ENCODE data around the gene GNB1.

DNA sequence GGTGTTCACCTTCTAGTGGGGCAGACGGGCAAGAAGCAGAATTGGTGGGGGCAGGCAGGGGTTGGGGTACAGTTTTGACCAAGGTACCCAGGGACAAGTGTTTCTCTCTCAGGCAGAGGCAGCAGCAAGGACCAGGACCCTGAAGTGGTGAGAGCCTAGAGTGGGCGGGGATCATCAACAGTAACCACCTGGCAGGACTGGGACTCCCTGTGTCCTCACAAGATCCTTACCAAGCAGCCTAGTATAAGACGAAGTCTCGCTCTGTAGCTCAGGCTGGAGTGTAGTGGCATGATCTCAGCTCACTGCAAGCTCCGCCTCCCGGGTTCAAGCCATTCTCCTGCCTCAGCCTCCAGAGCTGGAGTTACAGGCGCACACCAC, 109.4 kb downstream of the GNB1 start:
- no peak for TF ChIP-seq GABPA (IDR thresholded peaks at IDR 0.05; ENCODE audit: low read depth)
- TF ChIP-seq SMC3 (IDR thresholded peaks at IDR 0.05; ENCODE audit: low read depth, low read length): no peak
- TF ChIP-seq POLR2AphosphoS5 (IDR thresholded peaks at IDR 0.05; ENCODE audit: low read depth, low read length): no peak
- TF ChIP-seq EP300 (IDR thresholded peaks at IDR 0.05; ENCODE audit: borderline replicate concordance in 1 of 2, low read depth in 1 of 2, low read length in 1 of 2): 0 out of 4 replicates have a peak, but pooled peaks of 1 of the 2 experiments have one; percentile 2
- TF ChIP-seq RAD21 (IDR thresholded peaks at IDR 0.05; ENCODE audit: low read length): no peak
- TF ChIP-seq, protein P1, sequence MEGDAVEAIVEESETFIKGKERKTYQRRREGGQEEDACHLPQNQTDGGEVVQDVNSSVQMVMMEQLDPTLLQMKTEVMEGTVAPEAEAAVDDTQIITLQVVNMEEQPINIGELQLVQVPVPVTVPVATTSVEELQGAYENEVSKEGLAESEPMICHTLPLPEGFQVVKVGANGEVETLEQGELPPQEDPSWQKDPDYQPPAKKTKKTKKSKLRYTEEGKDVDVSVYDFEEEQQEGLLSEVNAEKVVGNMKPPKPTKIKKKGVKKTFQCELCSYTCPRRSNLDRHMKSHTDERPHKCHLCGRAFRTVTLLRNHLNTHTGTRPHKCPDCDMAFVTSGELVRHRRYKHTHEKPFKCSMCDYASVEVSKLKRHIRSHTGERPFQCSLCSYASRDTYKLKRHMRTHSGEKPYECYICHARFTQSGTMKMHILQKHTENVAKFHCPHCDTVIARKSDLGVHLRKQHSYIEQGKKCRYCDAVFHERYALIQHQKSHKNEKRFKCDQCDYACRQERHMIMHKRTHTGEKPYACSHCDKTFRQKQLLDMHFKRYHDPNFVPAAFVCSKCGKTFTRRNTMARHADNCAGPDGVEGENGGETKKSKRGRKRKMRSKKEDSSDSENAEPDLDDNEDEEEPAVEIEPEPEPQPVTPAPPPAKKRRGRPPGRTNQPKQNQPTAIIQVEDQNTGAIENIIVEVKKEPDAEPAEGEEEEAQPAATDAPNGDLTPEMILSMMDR (IDR thresholded peaks at IDR 0.05): no peak
- no peak for TF ChIP-seq TCF12 (IDR thresholded peaks at IDR 0.05)
- TF ChIP-seq, protein P2, sequence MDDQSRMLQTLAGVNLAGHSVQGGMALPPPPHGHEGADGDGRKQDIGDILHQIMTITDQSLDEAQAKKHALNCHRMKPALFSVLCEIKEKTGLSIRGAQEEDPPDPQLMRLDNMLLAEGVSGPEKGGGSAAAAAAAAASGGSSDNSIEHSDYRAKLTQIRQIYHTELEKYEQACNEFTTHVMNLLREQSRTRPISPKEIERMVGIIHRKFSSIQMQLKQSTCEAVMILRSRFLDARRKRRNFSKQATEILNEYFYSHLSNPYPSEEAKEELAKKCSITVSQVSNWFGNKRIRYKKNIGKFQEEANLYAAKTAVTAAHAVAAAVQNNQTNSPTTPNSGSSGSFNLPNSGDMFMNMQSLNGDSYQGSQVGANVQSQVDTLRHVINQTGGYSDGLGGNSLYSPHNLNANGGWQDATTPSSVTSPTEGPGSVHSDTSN (IDR thresholded peaks at IDR 0.05): no peak
- TF ChIP-seq RCOR1 (IDR thresholded peaks at IDR 0.05; ENCODE audit: low read length): no peak
- no peak for TF ChIP-seq CHD2 (IDR thresholded peaks at IDR 0.05; ENCODE audit: low read length, partially characterized antibody)
- no peak for TF ChIP-seq JUND (IDR thresholded peaks at IDR 0.05)
- TF ChIP-seq, protein P3, sequence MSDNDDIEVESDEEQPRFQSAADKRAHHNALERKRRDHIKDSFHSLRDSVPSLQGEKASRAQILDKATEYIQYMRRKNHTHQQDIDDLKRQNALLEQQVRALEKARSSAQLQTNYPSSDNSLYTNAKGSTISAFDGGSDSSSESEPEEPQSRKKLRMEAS (IDR thresholded peaks at IDR 0.05; ENCODE audit: low read depth): no peak
